Stomach smooth muscle (tissue), 2 donors: ENCODE measurements around the gene ASXL1.
"Not testable (repeated sequence)": the region's sequence is repeated elsewhere in the genome, so short reads cannot be mapped to it uniquely, and the experiment has no call there.

Experiments
- H3K27ac ChIP-seq: one replicate; pipeline ENCODE4 v1.7.0; 2013; ENCODE audit warnings: mild to moderate bottlenecking, low read length, inconsistent platforms
- H3K27me3 ChIP-seq, 2 donors: one replicate each; pipeline ENCODE4 v1.7.0; 2013; ENCODE audit warnings: low read length in 2 of 2; ENCODE audit not compliant: insufficient read depth in 2 of 2, control insufficient read depth in 1 of 2
- H3K36me3 ChIP-seq, 2 donors: one replicate each; pipeline ENCODE4 v1.7.0; 2013; ENCODE audit warnings: low read length in 2 of 2; ENCODE audit not compliant: control insufficient read depth in 2 of 2, insufficient read depth in 2 of 2
- H3K4me1 ChIP-seq: one replicate; pipeline ENCODE4 v1.7.0; 2013; ENCODE audit warnings: low read length; ENCODE audit not compliant: control insufficient read depth, insufficient read depth
- H3K4me3 ChIP-seq, 2 donors: one replicate each; pipeline ENCODE4 v1.7.0; 2013; ENCODE audit warnings: low read length in 2 of 2
- H3K9ac ChIP-seq, 2 donors: one replicate each; pipeline ENCODE4 v1.7.0; 2013; ENCODE audit warnings: low read length in 2 of 2, mild to moderate bottlenecking in 1 of 2
- H3K9me3 ChIP-seq, 2 donors: one replicate each; pipeline ENCODE4 v1.7.0; 2013; ENCODE audit warnings: low read length in 2 of 2; ENCODE audit not compliant: control insufficient read depth in 2 of 2
- donor health status: healthy.
- donor health status: Pancreatic carcinoma.

The ASXL1 gene

DNA sequence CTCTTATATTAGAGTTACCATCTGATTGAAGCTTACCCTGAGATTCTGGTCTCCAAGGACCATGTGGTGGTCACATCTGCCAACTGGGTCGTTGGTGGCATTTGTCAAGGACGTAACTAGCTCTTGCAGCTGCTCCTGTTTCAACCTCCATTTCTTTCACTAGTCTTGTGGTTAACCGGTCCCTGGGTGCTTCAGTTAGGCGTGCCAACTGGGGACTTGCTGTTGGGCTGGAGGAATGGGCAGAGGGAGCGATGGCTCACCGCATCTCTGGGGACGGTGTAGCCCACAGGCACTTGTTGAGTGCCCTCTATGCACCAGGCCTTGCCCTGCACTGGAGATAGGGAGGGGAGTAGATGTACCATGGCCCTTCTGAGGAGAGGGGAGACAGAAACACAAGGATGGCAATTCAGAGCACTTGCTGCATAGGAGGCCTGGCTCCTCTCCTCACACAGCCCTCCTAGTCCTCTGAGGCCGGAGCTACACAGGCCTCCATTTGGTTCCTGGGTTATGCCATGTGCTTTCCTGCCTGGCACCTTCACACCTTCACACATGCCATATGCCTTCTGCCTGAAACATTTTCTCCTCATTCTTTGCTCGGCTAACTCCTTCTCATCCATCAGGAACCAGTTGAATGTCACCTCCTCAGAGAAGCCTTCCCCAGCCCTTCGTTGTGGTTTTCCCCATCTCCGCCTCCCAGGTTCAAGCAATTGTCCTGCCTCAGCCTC, 20.0 kb upstream of the ASXL1 start:
- H3K27ac ChIP-seq = no peak overlapping the region
- no peaks in the 10 kb centered on the region for H3K27me3 ChIP-seq
- no peak overlapping the region for H3K9ac ChIP-seq
- H3K4me3 ChIP-seq = no peak overlapping the region
- H3K4me1 ChIP-seq = no peaks in the 10 kb centered on the region
- H3K36me3 ChIP-seq = peaks cover 3 to 9% of the 10 kb centered on the region in 2 donors
- H3K9me3 ChIP-seq = no peaks in the 10 kb centered on the region

- Histone ChIP-seq H3K9ac (no peak overlapping the region), H3K27me3 (no peaks in the 10 kb centered on the region), H3K27ac (no peak overlapping the region), H3K36me3 (peaks cover 3 to 7% of the 10 kb centered on the region in 2 donors), H3K4me3 (no peak overlapping the region), H3K4me1 (no peaks in the 10 kb centered on the region), H3K9me3 (no peaks in the 10 kb centered on the region)
Observed at GRCh38 chr20:32338665-32339064, 19.5 kb upstream of the ASXL1 start.

- Histone ChIP-seq H3K36me3 (peaks cover 3 to 5% of the 10 kb centered on the region in 2 donors), H3K27me3 (no peaks in the 10 kb centered on the region), H3K9ac (no peak overlapping the region), H3K4me1 (no peaks in the 10 kb centered on the region), H3K27ac (no peak overlapping the region), H3K4me3 (no peak overlapping the region), H3K9me3 (no peaks in the 10 kb centered on the region)
Observed at GRCh38 chr20:32339116-32339515, 19.0 kb upstream of the ASXL1 start.

DNA sequence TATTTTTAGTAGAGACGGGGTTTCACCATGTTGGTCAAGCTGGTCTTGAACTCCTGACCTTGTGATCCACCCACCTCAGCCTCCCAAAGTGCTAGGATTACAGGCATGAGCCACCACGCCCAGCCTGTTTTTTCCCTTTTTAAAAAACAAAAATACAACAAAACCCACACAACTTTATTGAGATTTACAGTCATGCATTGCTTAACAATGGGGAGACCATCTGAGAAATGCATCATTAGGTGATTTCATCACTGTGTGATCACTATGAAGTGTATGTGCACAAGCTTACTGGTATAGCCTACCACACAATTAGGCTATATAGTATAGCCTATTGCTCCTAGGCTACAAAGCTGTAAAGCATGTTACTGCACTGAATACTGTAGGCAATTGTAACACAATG, 17.1 kb upstream of the ASXL1 start:
- not testable (repeated sequence) for H3K27ac ChIP-seq, H3K27me3 ChIP-seq, H3K9ac ChIP-seq, H3K36me3 ChIP-seq, H3K4me3 ChIP-seq, H3K4me1 ChIP-seq, H3K9me3 ChIP-seq

DNA sequence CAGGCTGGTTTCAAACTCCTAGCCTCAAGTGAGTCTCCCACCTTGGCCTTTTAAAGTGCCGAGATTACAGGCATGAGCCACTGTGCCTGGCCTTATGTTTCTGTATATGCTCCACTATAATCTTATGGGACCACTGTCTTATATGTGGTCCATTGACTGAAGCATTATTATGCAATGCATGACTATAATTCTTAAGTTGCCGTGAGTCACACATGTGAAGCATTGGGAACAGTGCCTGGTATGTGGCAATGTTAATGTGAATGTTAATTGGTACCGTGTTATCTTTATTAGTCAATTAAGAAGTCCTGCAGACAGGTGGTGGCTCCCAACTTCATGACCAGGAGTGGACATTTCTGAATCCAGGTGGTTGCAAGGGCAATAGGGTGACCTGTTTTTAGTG, 14.7 kb upstream of the ASXL1 start:
- Histone ChIP-seq H3K27me3 (no peaks in the 10 kb centered on the region), H3K36me3 (no peaks in the 10 kb centered on the region), H3K9ac (no peak overlapping the region), H3K4me1 (peaks cover 6% of the 10 kb centered on the region), H3K9me3 (no peaks in the 10 kb centered on the region), H3K27ac (no peak overlapping the region), H3K4me3 (no peak overlapping the region)

DNA sequence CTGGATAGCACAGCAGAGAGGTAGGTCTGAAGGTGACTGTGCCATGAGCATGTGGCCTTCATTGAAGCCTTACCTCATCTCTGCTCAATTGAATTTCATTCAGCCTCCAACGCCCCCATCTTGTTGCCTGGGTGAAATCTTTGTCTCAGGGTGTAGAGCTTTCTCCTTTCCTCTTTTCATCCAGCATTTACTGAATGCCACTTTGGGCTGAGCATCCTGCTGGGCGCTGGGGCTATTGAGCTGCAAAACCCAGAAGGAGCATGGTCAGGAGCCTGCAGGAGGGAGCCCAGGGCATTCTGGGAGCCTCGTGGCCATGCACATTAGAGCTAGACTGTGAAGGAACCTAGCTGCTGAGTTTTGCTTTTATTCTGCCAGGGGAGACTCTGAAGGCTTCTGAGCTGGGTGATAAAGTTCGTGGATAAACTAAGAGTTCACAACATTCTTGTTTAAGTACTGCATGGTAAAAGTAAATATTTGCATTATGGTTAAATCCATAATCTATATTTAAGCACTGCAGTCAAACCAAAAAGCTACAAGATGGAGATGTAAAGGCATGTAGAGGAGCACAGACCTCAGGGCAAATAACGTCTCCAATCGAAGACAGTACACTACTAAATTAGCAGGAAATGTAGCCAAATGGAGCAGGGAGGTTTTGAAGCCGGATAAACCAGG, 13.2 kb upstream of the ASXL1 start:
- Histone ChIP-seq H3K27me3 (no peaks in the 10 kb centered on the region), H3K9ac (no peak overlapping the region), H3K4me3 (no peak overlapping the region), H3K36me3 (no peaks in the 10 kb centered on the region), H3K4me1 (peaks cover 6% of the 10 kb centered on the region), H3K9me3 (no peaks in the 10 kb centered on the region), H3K27ac (no peak overlapping the region)

DNA sequence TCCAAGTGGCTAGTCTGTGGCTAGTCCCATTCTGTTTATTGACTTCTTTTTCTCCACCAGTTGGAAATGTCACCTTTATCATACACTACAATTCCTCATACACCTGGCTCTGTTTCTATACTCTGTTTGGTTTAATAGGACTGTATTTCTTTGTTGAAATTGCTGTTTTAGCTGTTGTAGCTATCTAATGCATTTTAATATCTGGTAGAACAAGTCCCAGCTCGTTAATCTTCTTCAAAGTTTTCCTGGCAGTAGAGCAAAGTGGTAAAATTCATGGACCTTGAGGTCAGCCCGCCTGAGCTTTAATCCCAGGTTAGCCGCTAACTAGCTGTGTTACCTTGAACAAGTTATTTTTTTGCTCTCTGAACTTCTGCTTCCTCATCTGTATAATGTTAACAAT, 9.9 kb upstream of the ASXL1 start:
- H3K9ac ChIP-seq = no peak overlapping the region
- H3K27ac ChIP-seq = no peak overlapping the region
- no peaks in the 10 kb centered on the region for H3K9me3 ChIP-seq
- H3K36me3 ChIP-seq = no peaks in the 10 kb centered on the region
- no peak overlapping the region for H3K4me3 ChIP-seq
- no peaks in the 10 kb centered on the region for H3K27me3 ChIP-seq
- peaks cover 6% of the 10 kb centered on the region for H3K4me1 ChIP-seq

DNA sequence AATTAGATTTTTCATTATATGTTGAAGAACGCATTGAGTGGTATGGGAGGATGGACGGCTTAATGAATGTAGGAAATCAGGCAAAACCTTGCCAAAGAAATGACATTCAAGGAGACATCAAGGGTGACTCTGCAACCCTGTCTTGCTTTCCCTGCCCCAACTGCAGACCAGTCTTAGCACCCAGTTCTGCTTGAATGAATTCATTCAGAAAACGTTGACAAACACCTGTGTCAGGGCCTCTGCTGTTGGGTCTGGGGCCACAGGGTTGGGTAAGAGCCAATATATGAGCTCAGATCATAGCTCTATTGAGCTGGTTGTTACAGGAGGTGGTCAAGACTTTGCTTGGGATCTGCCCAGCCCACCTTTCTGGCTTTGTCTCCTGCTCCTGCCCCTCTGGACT, 7.7 kb upstream of the ASXL1 start:
- H3K4me1 ChIP-seq = no peaks in the 10 kb centered on the region
- no peak overlapping the region for H3K27ac ChIP-seq
- no peak overlapping the region for H3K4me3 ChIP-seq
- H3K9me3 ChIP-seq = no peaks in the 10 kb centered on the region
- H3K27me3 ChIP-seq = no peaks in the 10 kb centered on the region
- H3K36me3 ChIP-seq = no peaks in the 10 kb centered on the region
- H3K9ac ChIP-seq = no peak overlapping the region

GRCh38 chr20:32352121-32352720, 5.9 kb upstream of the ASXL1 start:
- Histone ChIP-seq H3K4me1 (peaks cover 4% of the 10 kb centered on the region), H3K9me3 (no peaks in the 10 kb centered on the region), H3K27me3 (no peaks in the 10 kb centered on the region), H3K4me3 (no peak overlapping the region), H3K9ac (no peak overlapping the region), H3K36me3 (no peaks in the 10 kb centered on the region), H3K27ac (no peak overlapping the region)

GRCh38 chr20:32353848-32354496, 4.2 kb upstream of the ASXL1 start:
- H3K4me1 ChIP-seq = peaks cover 9% of the 10 kb centered on the region
- no peak overlapping the region for H3K4me3 ChIP-seq
- no peaks in the 10 kb centered on the region for H3K36me3 ChIP-seq
- no peaks in the 10 kb centered on the region for H3K9me3 ChIP-seq
- no peaks in the 10 kb centered on the region for H3K27me3 ChIP-seq
- H3K27ac ChIP-seq = no peak overlapping the region
- H3K9ac ChIP-seq = no peak overlapping the region
